Right lobe of liver (tissue), 4 donors: ENCODE results near the gene LY86.

Experiments used
- CTCF ChIP-seq, 4 donors: fragments of 200-600 bp in 3 of 4; fragments of 450-650 bp in 1 of 4; IDR thresholded peaks; one replicate each; pipeline versions ENCODE4 v1.5.1 to v1.8.0; 2016 to 2022; ENCODE audit warnings: antibody characterized with exemption in 4 of 4, mild to moderate bottlenecking in 2 of 4
- POLR2A ChIP-seq: fragments of 450-650 bp; IDR thresholded peaks from one replicate; pipeline ENCODE4 v1.6.1; 2017; ENCODE audit warnings: antibody characterized with exemption, mild to moderate bottlenecking
- donor health status: DM: no; HTN: no; CAD: no.
- donor health status: DM: no; HTN: no; CAD: no.
- donor health status: DM: no; HTN: yes; CAD: no.

- no peak for TF ChIP-seq CTCF (IDR thresholded peaks at IDR 0.05)
- no peak for TF ChIP-seq POLR2A
These were observed 45.2 kb upstream of the LY86 start for GRCh38 chr6:6543181-6543879.
